Sigmoid colon (tissue), 7 donors: ENCODE data around the gene P2RX4. TPM values are rescaled to one million over a fixed set of nuclear protein-coding genes. Genes with fewer than 3 reads are reported as not detected.
"Not testable (repeated sequence)": the region's sequence is repeated elsewhere in the genome, so short reads cannot be mapped to it uniquely, and the experiment has no call there.

Source experiments
- DNase-seq: peaks from one replicate; pipeline ENCODE4 v3.0.0-alpha.2; 2019
- H3K27ac ChIP-seq, 4 donors: fragments of 200-600 bp; sonication (generic); one replicate each; pipeline ENCODE4 v1.5.1; 2016 to 2019; ENCODE audit warnings: mild to moderate bottlenecking in 1 of 4
- H3K27me3 ChIP-seq, 3 donors: fragments of 200-600 bp; sonication (generic); one replicate each; pipeline ENCODE4 v1.5.1; 2019; ENCODE audit warnings: mild to moderate bottlenecking in 1 of 3
- H3K36me3 ChIP-seq, 4 donors: fragments of 200-600 bp; sonication (generic); one replicate each; pipeline ENCODE4 v1.5.1; 2016 to 2019
- H3K4me1 ChIP-seq, 4 donors: fragments of 200-600 bp; sonication (generic); one replicate each; pipeline ENCODE4 v1.5.1; 2017 to 2019
- H3K4me3 ChIP-seq, 4 donors: fragments of 200-600 bp; sonication (generic); one replicate each; pipeline ENCODE4 v1.5.1; 2017 to 2019; ENCODE audit warnings: mild to moderate bottlenecking in 2 of 4, moderate library complexity in 1 of 4
- H3K9me3 ChIP-seq, 4 donors: fragments of 200-600 bp in 3 of 4; sonication (generic) in 3 of 4; one replicate each; pipeline versions ENCODE4 v1.5.1 to v1.6.1; 2013 to 2019
- EP300 ChIP-seq, 4 donors: sonication (generic); formaldehyde crosslinking; IDR thresholded peaks; one replicate each; pipeline ENCODE4 v1.6.1; 2017; ENCODE audit warnings: antibody characterized with exemption in 4 of 4
- POLR2A ChIP-seq, 2 donors: fragments of 450-650 bp; IDR thresholded peaks; one replicate each; pipeline ENCODE4 v1.6.1; 2016; ENCODE audit warnings: antibody characterized with exemption in 2 of 2, mild to moderate bottlenecking in 2 of 2, moderate library complexity in 2 of 2
- POLR2AphosphoS5 ChIP-seq, 4 donors: sonication (generic); formaldehyde crosslinking; IDR thresholded peaks; one replicate each; pipeline ENCODE4 v1.6.1; 2017; ENCODE audit warnings: antibody characterized with exemption in 4 of 4
- WGBS, 2 donors: extraction: QIAGEN DNeasy Blood & Tissue Kit; methylation state at CpG; one replicate each; pipeline ENCODE4 v1.1.7; 2013; 5-methylcytosine and 5-hydroxymethylcytosine counted together
- intact Hi-C: fragments of 100-400 bp; cut with DNase I; formaldehyde crosslinking; loops from one replicate; pipeline ENCODE4 v1.15.1; 2023
- polyA plus RNA-seq, 3 donors: library from polyadenylated mRNA; stranded (reverse); fragments of 200-250 nt; gene quantifications; one replicate each; pipeline ENCODE4 v1.2.3, GENCODE V29; 2013
- total RNA-seq, 4 donors: library from RNA; depleted of rRNA; stranded (reverse); fragments of >200 nt; gene quantifications; one replicate each; pipeline ENCODE4 v1.1.0, GENCODE V29; 2016
- TF ChIP-seq, protein P1 (sequence below), 4 experiments: fragments of 450-650 bp in 3 of 4; fragments of 200-600 bp in 1 of 4; IDR thresholded peaks; one replicate each; pipeline ENCODE4 v1.5.1; 2016 to 2019; ENCODE audit warnings: antibody characterized with exemption in 4 of 4, mild to moderate bottlenecking in 3 of 4, moderate library complexity in 2 of 4
- donor health status: healthy with polysubstance abuse.
- donor health status: Bipolar disorder and iron deficiency.
- donor health status: healthy.

The P2RX4 gene
- total and polyA plus RNA-seq, 7 donors: 26.0 to 84.4 (median 36.9) TPM

DNA sequence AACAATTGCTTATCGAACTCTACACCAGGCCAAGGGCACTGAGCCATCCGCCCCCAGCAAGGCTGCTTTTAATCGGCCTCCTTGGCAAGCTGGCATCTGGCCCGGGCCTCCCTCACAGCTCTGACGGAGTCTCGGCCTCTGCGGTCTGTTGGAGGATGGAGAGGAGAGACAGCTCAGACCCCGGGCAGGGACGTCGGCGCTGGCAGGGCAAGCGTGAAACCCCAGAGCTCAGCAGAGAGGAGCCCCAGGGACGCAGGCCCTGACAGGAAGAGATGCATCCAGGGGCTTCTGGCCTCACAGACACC lies 69.1 kb downstream of the P2RX4 start:
- DNase-seq: no peak
- Histone ChIP-seq H3K4me3 (no peak overlapping the region), H3K27ac (peak overlapping the region; percentile 24 to 67 (median 56)), H3K4me1 (peaks cover 0 to 35% (median 21%) of the 10 kb centered on the region in 4 donors), H3K36me3 (peaks cover 0 to 5% (median 2%) of the 10 kb centered on the region in 4 donors), H3K27me3 (no peaks in the 10 kb centered on the region), H3K9me3 (no peaks in the 10 kb centered on the region)
- intact Hi-C loops: no loop called here
- WGBS, 2 donors: 89 to 94% methylated on average over 13 of the region's 13 CpGs
- TF ChIP-seq EP300 (IDR thresholded peaks at IDR 0.05) (no peak), POLR2A (IDR thresholded peaks at IDR 0.05) (no peak), POLR2AphosphoS5 (IDR thresholded peaks at IDR 0.05) (no peak)
- TF ChIP-seq, protein P1, sequence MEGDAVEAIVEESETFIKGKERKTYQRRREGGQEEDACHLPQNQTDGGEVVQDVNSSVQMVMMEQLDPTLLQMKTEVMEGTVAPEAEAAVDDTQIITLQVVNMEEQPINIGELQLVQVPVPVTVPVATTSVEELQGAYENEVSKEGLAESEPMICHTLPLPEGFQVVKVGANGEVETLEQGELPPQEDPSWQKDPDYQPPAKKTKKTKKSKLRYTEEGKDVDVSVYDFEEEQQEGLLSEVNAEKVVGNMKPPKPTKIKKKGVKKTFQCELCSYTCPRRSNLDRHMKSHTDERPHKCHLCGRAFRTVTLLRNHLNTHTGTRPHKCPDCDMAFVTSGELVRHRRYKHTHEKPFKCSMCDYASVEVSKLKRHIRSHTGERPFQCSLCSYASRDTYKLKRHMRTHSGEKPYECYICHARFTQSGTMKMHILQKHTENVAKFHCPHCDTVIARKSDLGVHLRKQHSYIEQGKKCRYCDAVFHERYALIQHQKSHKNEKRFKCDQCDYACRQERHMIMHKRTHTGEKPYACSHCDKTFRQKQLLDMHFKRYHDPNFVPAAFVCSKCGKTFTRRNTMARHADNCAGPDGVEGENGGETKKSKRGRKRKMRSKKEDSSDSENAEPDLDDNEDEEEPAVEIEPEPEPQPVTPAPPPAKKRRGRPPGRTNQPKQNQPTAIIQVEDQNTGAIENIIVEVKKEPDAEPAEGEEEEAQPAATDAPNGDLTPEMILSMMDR (IDR thresholded peaks at IDR 0.05): no peak

DNA sequence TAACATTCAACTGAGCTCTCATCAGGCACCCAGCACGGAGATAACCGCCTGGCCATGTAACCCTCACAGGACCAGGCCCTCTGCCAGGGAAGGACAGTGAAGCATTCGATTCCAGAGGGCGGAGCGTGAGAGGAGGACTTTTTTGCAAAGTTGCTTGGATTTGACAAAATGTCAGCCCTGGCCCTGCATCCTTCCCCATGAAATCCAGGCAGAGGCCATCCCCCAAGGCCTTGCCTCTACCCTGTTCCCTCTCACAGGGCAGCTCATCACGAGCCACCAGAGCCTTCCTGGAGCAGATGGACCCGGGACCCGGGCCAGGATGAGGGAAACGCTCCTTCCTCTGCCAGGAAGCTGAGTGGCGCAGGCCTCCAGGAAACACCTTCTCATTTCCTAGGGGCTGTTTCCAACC lies 69.6 kb downstream of the P2RX4 start:
- Histone ChIP-seq H3K27ac (peak overlapping the region; percentile 24 to 67 (median 56)), H3K36me3 (no peaks in the 10 kb centered on the region), H3K27me3 (no peaks in the 10 kb centered on the region), H3K4me1 (peaks cover 0 to 36% (median 21%) of the 10 kb centered on the region in 4 donors), H3K4me3 (no peak overlapping the region), H3K9me3 (no peaks in the 10 kb centered on the region)
- DNase-seq: peak; percentile 81
- 78 to 79% methylated on average over 10 of the region's 10 CpGs for WGBS, 2 donors
- intact Hi-C loops: no loop called here
- peak in 1 of 4 donors; percentile 26 for TF ChIP-seq POLR2AphosphoS5 (IDR thresholded peaks at IDR 0.05)
- TF ChIP-seq, protein P1 (IDR thresholded peaks at IDR 0.05): no peak

DNA sequence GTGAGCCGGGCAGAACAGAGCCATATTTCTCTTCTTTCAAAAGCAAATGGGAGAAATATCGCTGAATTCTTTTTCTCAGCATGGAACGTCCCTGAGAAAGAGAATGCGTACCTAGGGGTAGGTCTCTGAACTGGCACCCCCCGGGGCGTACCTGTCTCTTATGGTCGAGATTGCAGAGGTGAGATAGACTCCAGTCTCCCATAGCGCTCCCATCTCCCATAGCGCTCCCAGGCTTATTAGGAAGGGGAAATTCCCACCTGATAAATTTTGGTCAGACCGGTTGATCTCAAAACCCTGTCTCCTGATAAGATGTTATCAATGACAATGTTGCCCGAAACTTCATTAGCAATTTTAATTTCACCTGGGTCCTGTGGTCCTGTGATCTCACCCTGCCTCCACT lies 70.6 kb downstream of the P2RX4 start:
- H3K27me3 ChIP-seq, H3K9me3 ChIP-seq, H3K4me3 ChIP-seq, DNase-seq, H3K36me3 ChIP-seq, intact Hi-C loops, H3K27ac ChIP-seq: not testable (repeated sequence)
- 92 to 95% methylated on average over 11 of the region's 11 CpGs for WGBS, 2 donors
- peaks cover 0 to 36% (median 23%) of the 10 kb centered on the region in 4 donors for H3K4me1 ChIP-seq

DNA sequence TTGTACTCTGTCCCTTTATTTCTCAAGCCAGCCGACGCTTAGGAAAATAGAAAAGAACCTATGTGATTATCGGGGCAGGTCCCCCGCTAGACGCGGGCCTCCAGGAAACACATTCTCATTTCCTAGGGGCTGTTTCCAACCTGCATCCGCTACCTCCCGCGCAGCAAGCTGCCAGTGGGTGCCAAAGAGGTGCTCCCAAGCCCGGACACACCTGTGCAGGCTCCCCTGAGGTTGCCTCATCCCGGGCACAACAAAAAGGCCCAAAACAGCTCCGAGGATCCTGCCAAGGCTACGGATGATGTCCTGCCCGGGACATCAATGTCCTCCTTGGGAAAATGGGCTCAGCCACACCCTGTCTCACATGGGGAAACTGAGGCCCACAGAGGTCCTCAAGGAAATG lies 71.2 kb downstream of the P2RX4 start:
- H3K9me3 ChIP-seq, H3K27me3 ChIP-seq, intact Hi-C loops, DNase-seq, H3K36me3 ChIP-seq, H3K4me3 ChIP-seq: not testable (repeated sequence)
- WGBS, 2 donors: 93 to 97% methylated on average over 14 of the region's 14 CpGs
- Histone ChIP-seq H3K27ac (peak overlapping the region in 1 of 4 donors; percentile 54), H3K4me1 (peaks cover 0 to 36% (median 23%) of the 10 kb centered on the region in 4 donors)

DNA sequence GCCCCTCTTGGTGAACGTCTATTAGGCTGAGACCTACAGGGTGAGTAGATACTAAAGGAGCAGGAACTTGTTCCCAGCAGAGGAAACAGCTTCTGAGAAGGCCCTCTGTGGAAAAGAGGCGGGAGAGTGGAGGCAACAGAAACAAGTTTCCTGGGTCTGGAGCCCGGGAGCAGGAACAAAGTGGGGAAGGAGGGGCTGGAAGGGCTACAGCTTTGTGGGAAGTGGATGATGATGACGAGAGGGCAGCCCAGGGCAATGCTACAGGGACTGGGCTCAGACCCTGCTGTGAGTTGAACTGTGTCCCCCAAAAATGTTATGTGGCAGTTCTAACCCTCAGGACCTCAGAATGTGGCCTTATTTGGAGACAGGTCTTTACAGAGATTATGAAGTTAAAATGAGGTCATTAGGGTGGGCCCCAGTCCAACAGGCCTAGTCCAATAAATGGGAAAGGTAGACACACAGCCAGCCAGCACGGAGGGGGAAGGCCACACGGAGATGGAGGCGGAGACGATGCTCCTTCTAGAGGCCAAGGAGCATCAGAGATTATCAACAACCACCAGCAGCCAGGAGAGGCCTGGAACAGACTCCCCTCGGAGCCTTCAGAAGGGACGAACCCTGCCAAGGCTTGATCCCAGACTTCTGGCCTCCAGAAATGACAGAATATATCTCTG lies 72.3 kb downstream of the P2RX4 start:
- TF ChIP-seq, protein P1 (IDR thresholded peaks at IDR 0.05): no peak
- TF ChIP-seq POLR2AphosphoS5 (IDR thresholded peaks at IDR 0.05): peak in 1 of 4 donors; percentile 11
- H3K27ac ChIP-seq: peak overlapping the region; percentile 11 to 55 (median 54)
- H3K36me3 ChIP-seq: no peaks in the 10 kb centered on the region
- no peaks in the 10 kb centered on the region for H3K27me3 ChIP-seq
- WGBS, 2 donors: 84 to 90% methylated on average over 10 of the region's 10 CpGs
- no peaks in the 10 kb centered on the region for H3K9me3 ChIP-seq
- intact Hi-C loops: no loop called here
- H3K4me1 ChIP-seq: peaks cover 0 to 36% (median 23%) of the 10 kb centered on the region in 4 donors
- no peak overlapping the region for H3K4me3 ChIP-seq
- DNase-seq: no peak

DNA sequence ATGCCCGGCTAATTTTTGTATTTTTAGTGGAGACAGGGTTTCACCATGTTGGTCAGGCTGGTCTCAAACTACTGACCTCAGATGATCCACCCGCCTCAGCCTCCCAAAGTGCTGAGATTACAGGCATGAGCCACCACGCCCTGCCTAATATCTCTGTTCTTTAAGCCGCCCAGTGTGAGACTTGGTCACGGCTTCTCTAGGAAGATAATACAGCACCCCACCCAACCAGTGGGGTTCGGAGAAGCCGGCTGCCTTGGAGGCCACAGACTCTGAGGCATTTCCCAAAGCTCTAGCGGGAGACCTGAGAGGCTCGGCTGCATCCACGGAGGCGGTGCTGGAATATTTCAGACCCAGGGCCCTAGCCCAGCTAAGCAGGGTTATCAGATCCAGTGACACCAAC lies 73.0 kb downstream of the P2RX4 start:
- H3K27me3 ChIP-seq, H3K4me3 ChIP-seq, H3K9me3 ChIP-seq, DNase-seq, H3K36me3 ChIP-seq, intact Hi-C loops: not testable (repeated sequence)
- Histone ChIP-seq H3K4me1 (peaks cover 0 to 38% (median 23%) of the 10 kb centered on the region in 4 donors), H3K27ac (peak overlapping the region in 3 of 4 donors; percentile 54 to 55 (median 54))
- 96 to 97% methylated on average over 11 of the region's 11 CpGs for WGBS, 2 donors
